GM23248 (cell line): ENCODE data around the gene SLC13A4.

Experiments used
- EZH2 ChIP-seq: fragments of 200-600 bp; sonication (generic); IDR thresholded peaks from 2 replicates; pipeline ENCODE4 v1.6.1; 2018; ENCODE audit warnings: antibody characterized with exemption, mild to moderate bottlenecking; ENCODE audit not compliant: insufficient read depth, poor library complexity, severe bottlenecking
- EZH2phosphoT487 ChIP-seq: fragments of 200-600 bp; sonication (generic); IDR thresholded peaks from 2 replicates; pipeline ENCODE4 v1.6.1; 2018; ENCODE audit warnings: antibody characterized with exemption, moderate library complexity, mild to moderate bottlenecking, low read depth; ENCODE audit not compliant: insufficient read depth

DNA sequence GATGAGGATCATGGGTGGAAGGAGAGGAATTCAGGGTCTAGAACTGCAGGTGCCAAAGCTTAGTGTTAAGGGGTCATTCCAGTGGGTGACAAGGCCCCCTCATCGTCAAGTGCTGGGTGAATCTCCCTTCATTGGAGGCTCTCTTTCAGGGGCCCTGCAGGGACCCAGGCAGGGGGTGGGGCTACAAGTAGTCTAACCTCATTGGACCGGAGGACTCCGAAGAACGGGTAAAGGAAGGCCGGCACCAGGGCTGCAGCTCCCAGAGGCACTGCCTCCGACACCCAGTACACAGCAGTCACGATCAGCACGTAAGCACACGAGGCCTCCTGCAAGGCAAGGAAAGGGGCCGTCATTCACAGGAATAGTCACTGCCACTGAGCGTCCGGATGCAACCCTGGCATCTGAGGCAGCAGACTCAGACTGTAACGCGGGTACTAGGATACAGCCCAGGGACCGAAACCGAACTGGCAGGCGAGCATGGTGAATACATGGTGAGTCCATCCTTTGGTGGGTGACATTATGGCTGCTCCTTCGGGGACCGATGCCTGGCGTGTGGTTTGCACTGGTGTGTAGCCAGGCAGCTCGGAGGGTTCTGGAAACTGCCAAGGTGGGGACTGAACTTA lies 6.7 kb downstream of the SLC13A4 start:
- no peak for TF ChIP-seq EZH2phosphoT487
- no peak for TF ChIP-seq EZH2
